Gastroesophageal sphincter (tissue), 3 donors: ENCODE data around the gene ATG2A.

Experiments
- CTCF ChIP-seq, 4 experiments: fragments of 200-600 bp in 2 of 4; fragments of 450-650 bp in 2 of 4; sonication (generic) in 1 of 4; IDR thresholded peaks; one replicate each; pipeline ENCODE4 v1.5.1; 2017 to 2019; ENCODE audit warnings: antibody characterized with exemption in 4 of 4, mild to moderate bottlenecking in 2 of 4, moderate library complexity in 2 of 4
- POLR2A ChIP-seq, 2 donors: fragments of 450-650 bp; IDR thresholded peaks; one replicate each; pipeline ENCODE4 v1.6.1; 2017; ENCODE audit warnings: antibody characterized with exemption in 2 of 2, mild to moderate bottlenecking in 2 of 2, moderate library complexity in 1 of 2
- POLR2AphosphoS5 ChIP-seq: sonication (generic); formaldehyde crosslinking; IDR thresholded peaks from one replicate; pipeline ENCODE4 v1.6.1; 2017; ENCODE audit warnings: antibody characterized with exemption

DNA sequence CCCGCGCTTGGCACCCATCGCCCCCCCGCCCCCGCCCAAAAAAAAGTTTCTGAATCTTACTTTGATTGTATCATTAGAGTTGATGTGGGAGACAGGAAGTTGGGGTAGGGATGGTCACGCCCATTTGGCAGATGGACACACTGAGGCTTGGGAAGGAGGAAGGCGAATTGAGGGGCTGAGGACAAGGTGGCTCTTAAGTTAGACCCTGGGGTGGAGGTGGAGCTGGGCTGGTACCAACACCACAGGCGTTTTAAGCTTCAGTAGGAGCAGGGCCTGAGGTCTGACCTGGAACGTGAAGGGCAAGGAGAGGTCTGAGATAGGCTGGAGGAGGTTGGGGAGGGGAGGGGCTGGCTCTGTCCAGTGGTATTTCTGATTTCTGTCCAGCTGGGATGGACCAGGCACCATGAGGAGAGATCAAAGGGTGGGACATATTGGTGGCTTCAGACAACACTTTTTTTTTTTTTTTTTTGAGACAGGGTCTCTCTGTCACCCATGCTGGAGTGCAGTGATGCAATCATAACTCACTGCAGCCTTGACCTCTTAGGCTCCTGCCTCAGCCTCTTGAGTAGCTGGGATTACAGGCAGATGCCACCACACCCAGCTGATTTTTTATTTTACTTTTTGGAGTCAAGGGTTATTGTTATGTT is 71.8 kb downstream of the ATG2A start:
- TF ChIP-seq CTCF (IDR thresholded peaks at IDR 0.05) (no peak), POLR2AphosphoS5 (no peak), POLR2A (IDR thresholded peaks at IDR 0.05) (no peak)
